ENCODE results near the gene SLC9A9.

Gene SLC9A9

GRCh38 chr3:143685491-143685890, 162.8 kb downstream of the SLC9A9 start:
- no peak for DNase-seq (ENCODE audit: low read depth)

GRCh38 chr3:143677430-143677829, 170.8 kb downstream of the SLC9A9 start:
- no peak for DNase-seq (ENCODE audit: low read depth)

- no peak for DNase-seq (ENCODE audit: low read depth)
These were observed 171.5 kb downstream of the SLC9A9 start for GRCh38 chr3:143676747-143677146.

GRCh38 chr3:143676021-143676420, 172.2 kb downstream of the SLC9A9 start:
- no peak for DNase-seq (ENCODE audit: low read depth)

- DNase-seq (ENCODE audit: low read depth), result peak; percentile 46
These were observed 173.9 kb downstream of the SLC9A9 start for GRCh38 chr3:143674100-143674968.

GRCh38 chr3:143672396-143673165, 175.7 kb downstream of the SLC9A9 start:
- DNase-seq (ENCODE audit: low read depth), result no peak

- DNase-seq (ENCODE audit: low read depth), result no peak
These were observed 176.6 kb downstream of the SLC9A9 start for GRCh38 chr3:143671626-143672025.

GRCh38 chr3:143668924-143669790, 179.1 kb downstream of the SLC9A9 start:
- no peak for DNase-seq (ENCODE audit: low read depth)

- DNase-seq (ENCODE audit: low read depth), result no peak
These were observed 179.9 kb downstream of the SLC9A9 start for GRCh38 chr3:143668385-143668784.

- DNase-seq (ENCODE audit: low read depth), result no peak
These were observed 186.6 kb downstream of the SLC9A9 start for GRCh38 chr3:143661677-143662076.

GRCh38 chr3:143658861-143659260, 189.4 kb downstream of the SLC9A9 start:
- no peak for DNase-seq (ENCODE audit: low read depth)

- DNase-seq (ENCODE audit: low read depth), result no peak
These were observed 190.2 kb downstream of the SLC9A9 start for GRCh38 chr3:143658116-143658515.

- DNase-seq (ENCODE audit: low read depth), result no peak
These were observed 190.9 kb downstream of the SLC9A9 start for GRCh38 chr3:143657391-143657790.

GRCh38 chr3:143654906-143655305, 193.4 kb downstream of the SLC9A9 start:
- no peak for DNase-seq (ENCODE audit: low read depth)

- no peak for DNase-seq (ENCODE audit: low read depth)
These were observed 194.3 kb downstream of the SLC9A9 start for GRCh38 chr3:143653935-143654334.

GRCh38 chr3:143653493-143653892, 194.8 kb downstream of the SLC9A9 start:
- DNase-seq (ENCODE audit: low read depth), result no peak

GRCh38 chr3:143652118-143652517, 196.2 kb downstream of the SLC9A9 start:
- no peak for DNase-seq (ENCODE audit: low read depth)

- no peak for DNase-seq (ENCODE audit: low read depth)
These were observed 197.4 kb downstream of the SLC9A9 start for GRCh38 chr3:143650827-143651226.

GRCh38 chr3:143650120-143650519, 198.1 kb downstream of the SLC9A9 start:
- DNase-seq (ENCODE audit: low read depth), result no peak

GRCh38 chr3:143648708-143649107, 199.6 kb downstream of the SLC9A9 start:
- DNase-seq (ENCODE audit: low read depth), result no peak

- no peak for DNase-seq (ENCODE audit: low read depth)
These were observed 200.1 kb downstream of the SLC9A9 start for GRCh38 chr3:143648218-143648617.

- DNase-seq (ENCODE audit: low read depth), result no peak
These were observed 203.7 kb downstream of the SLC9A9 start for GRCh38 chr3:143644370-143645089.

All from stimulated activated CD8-positive, alpha-beta memory T cell treated with anti-CD3 and anti-CD28 coated beads, Interleukin-4, amount 100 ng/mL, for 24 hours (primary cell).